ENCODE results near the gene COL8A2. TPM values are rescaled to one million over a fixed set of nuclear protein-coding genes. Genes with fewer than 3 reads are reported as not detected.

Gene COL8A2
- total RNA-seq, 1 donor, result 11.0 TPM

GRCh38 chr1:36095760-36096405, 29.1 kb downstream of the COL8A2 start:
- DNase-seq (ENCODE audit: low read depth), result peak; percentile 23
- no peak overlapping the region for H3K4me3 ChIP-seq (ENCODE audit: low read depth, low read length)
- no peak for TF ChIP-seq CTCF (IDR thresholded peaks at IDR 0.05; ENCODE audit: insufficient read depth, low read length)

GRCh38 chr1:36094621-36095061, 30.4 kb downstream of the COL8A2 start:
- no peak for TF ChIP-seq CTCF (IDR thresholded peaks at IDR 0.05; ENCODE audit: insufficient read depth, low read length)
- DNase-seq (ENCODE audit: low read depth), result peak; percentile 66
- H3K4me3 ChIP-seq (ENCODE audit: low read depth, low read length), result no peak overlapping the region

GRCh38 chr1:36093929-36094328, 31.1 kb downstream of the COL8A2 start:
- TF ChIP-seq CTCF (IDR thresholded peaks at IDR 0.05; ENCODE audit: insufficient read depth, low read length), result no peak
- H3K4me3 ChIP-seq (ENCODE audit: low read depth, low read length), result no peak overlapping the region
- DNase-seq (ENCODE audit: low read depth), result no peak

GRCh38 chr1:36093226-36093625, 31.8 kb downstream of the COL8A2 start:
- no peak overlapping the region for H3K4me3 ChIP-seq (ENCODE audit: low read depth, low read length)
- DNase-seq (ENCODE audit: low read depth), result no peak
- no peak for TF ChIP-seq CTCF (IDR thresholded peaks at IDR 0.05; ENCODE audit: insufficient read depth, low read length)

DNA sequence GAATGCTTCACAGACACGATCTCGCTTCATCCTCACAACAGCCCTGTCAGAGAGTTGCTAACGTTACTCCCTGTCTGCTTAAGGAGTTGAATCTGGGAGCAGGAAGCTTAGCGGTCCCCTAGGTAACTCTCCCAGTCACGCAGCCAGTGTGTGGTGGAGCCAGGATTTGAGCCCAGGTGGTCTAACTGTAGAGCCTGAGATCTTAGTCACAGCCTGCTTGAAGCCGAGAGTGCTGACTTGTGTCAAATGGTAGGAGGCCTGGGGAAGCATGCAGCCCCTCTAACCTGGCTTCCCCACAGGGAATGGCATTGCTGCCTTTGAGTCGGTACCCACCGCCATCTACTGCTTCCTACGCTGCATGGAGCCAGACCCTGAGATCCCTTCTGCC, 32.2 kb downstream of the COL8A2 start:
- TF ChIP-seq CTCF (IDR thresholded peaks at IDR 0.05; ENCODE audit: insufficient read depth, low read length), result no peak
- no peak overlapping the region for H3K4me3 ChIP-seq (ENCODE audit: low read depth, low read length)
- DNase-seq (ENCODE audit: low read depth), result no peak

GRCh38 chr1:36092166-36092797, 32.7 kb downstream of the COL8A2 start:
- no peak for TF ChIP-seq CTCF (IDR thresholded peaks at IDR 0.05; ENCODE audit: insufficient read depth, low read length)
- no peak overlapping the region for H3K4me3 ChIP-seq (ENCODE audit: low read depth, low read length)
- no peak for DNase-seq (ENCODE audit: low read depth)
